K562 (cell line): ENCODE measurements around the gene EEFSEC. TPM values are rescaled to one million over a fixed set of nuclear protein-coding genes. Genes with fewer than 3 reads are reported as not detected.
"Not testable (repeated sequence)": the region's sequence is repeated elsewhere in the genome, so short reads cannot be mapped to it uniquely, and the experiment has no call there.

Experiments
- ATAC-seq: fragments of 200-7000 bp; cut with Tn5 transposase; 3 replicates; pipeline ENCODE4 v1.9.1; 2020; ENCODE audit warnings: moderate library complexity
- BruUV-seq: library from RNA; stranded (reverse); fragments of 400-500 nt; replicated peaks from 2 replicates; lab custom pipeline; 2021; lab: Mats Ljungman, UMichigan
- CTCF ChIA-PET: fragments of 300-600 bp; formaldehyde crosslinking; extraction: SDS; loops from one replicate; lab custom pipeline; 2021; ENCODE audit warnings: low intra/inter-chr PET ratio; lab: Yijun Ruan, JAX
- POLR2A ChIA-PET: fragments of 300-600, 350-650 bp; sonication (Branson Sonifier 250); formaldehyde crosslinking; extraction: SDS; loops from one replicate; lab custom pipeline; 2021; ENCODE audit warnings: antibody characterized with exemption, inconsistent platforms; lab: Yijun Ruan, JAX
- DNase-seq, 4 experiments: peaks; one replicate each; pipeline versions ENCODE4 v3.0.0 to v3.0.0-alpha.2; 2011 to 2018; ENCODE audit warnings: low spot score in 3 of 4, mixed read lengths in 3 of 4; ENCODE audit errors: extremely low read depth in 1 of 4
- FAIRE-seq: peaks from 2 replicates; lab custom pipeline; 2011; peaks lifted over from hg19 to GRCh38; lab: Jason Lieb, UNC
- H2AFZ ChIP-seq: 2 replicates; pipeline ENCODE4 v1.6.0; 2011; ENCODE audit warnings: low read depth, low read length, control low read depth, inconsistent platforms
- H3K27ac ChIP-seq: fragments of 200-600 bp; 3 replicates; pipeline ENCODE4 v1.8.0; 2011; ENCODE audit warnings: low read depth, mild to moderate bottlenecking, control low read depth, inconsistent platforms, low read length, moderate library complexity, mixed read lengths; ENCODE audit errors: extremely low read depth
- H3K27me3 ChIP-seq, 2 experiments: fragments of 300-600 bp in 1 of 2; 2 replicates in 1 of 2; 3 replicates in 1 of 2; pipeline versions ENCODE4 v1.6.0 to v1.8.0; 2011; ENCODE audit warnings: inconsistent platforms in 2 of 2, low read length in 2 of 2, mild to moderate bottlenecking in 1 of 2, mixed read lengths in 1 of 2, moderate library complexity in 1 of 2; ENCODE audit not compliant: control insufficient read depth in 2 of 2, insufficient read depth in 2 of 2
- H3K36me3 ChIP-seq: fragments of 300-600 bp; 3 replicates; pipeline ENCODE4 v1.8.0; 2011; ENCODE audit warnings: mild to moderate bottlenecking, low read length, inconsistent platforms; ENCODE audit not compliant: control insufficient read depth, insufficient read depth
- H3K4me1 ChIP-seq, 2 experiments: fragments of 200-600 bp in 1 of 2; replicated peaks in 1 of 2; 2 replicates in 1 of 2; 3 replicates in 1 of 2; pipeline versions ENCODE4 v1.5.1 to v1.8.0; 2011; ENCODE audit warnings: inconsistent platforms in 2 of 2, low read length in 2 of 2, mild to moderate bottlenecking in 1 of 2, mixed read lengths in 1 of 2, moderate library complexity in 1 of 2; ENCODE audit not compliant: control insufficient read depth in 2 of 2, insufficient read depth in 2 of 2
- H3K4me2 ChIP-seq: 2 replicates; pipeline ENCODE4 v1.6.1; 2011; ENCODE audit warnings: low read length, control low read depth, inconsistent platforms, mixed read lengths; ENCODE audit not compliant: insufficient read depth
- H3K4me3 ChIP-seq: fragments of 200-600 bp; sonication (generic), shearing (Covaris generic); 2 replicates; pipeline ENCODE4 v1.5.1; 2016; ENCODE audit warnings: control low read depth, inconsistent platforms
- H3K79me2 ChIP-seq: fragments of 200-600 bp; 3 replicates; pipeline ENCODE4 v1.8.0; 2011; ENCODE audit warnings: low read length, inconsistent platforms; ENCODE audit not compliant: control insufficient read depth, insufficient read depth
- H3K9ac ChIP-seq, 2 experiments: 2 replicates each; pipeline versions ENCODE4 v1.6.0 to v1.6.1; 2011; ENCODE audit warnings: low read depth in 2 of 2, low read length in 2 of 2, control low read depth in 1 of 2, inconsistent platforms in 1 of 2, mild to moderate bottlenecking in 1 of 2, mixed read lengths in 1 of 2; ENCODE audit not compliant: insufficient read depth in 1 of 2
- H3K9me1 ChIP-seq: one replicate; pipeline ENCODE4 v1.6.0; 2011; ENCODE audit warnings: inconsistent platforms, mild to moderate bottlenecking, low read length, moderate library complexity; ENCODE audit not compliant: control insufficient read depth, insufficient read depth
- H3K9me3 ChIP-seq: replicated peaks from 2 replicates; pipeline ENCODE4 v1.5.1; 2011; ENCODE audit warnings: low read depth, low read length, inconsistent platforms; ENCODE audit not compliant: control insufficient read depth, insufficient read depth
- H4K20me1 ChIP-seq: replicated peaks from 2 replicates; pipeline ENCODE4 v1.6.1; 2011; ENCODE audit warnings: low read length, inconsistent platforms, mixed read lengths; ENCODE audit not compliant: control insufficient read depth, insufficient read depth
- ARID1B ChIP-seq: fragments of 450-650 bp; IDR thresholded peaks from 2 replicates; pipeline ENCODE4 v1.6.1; 2016; ENCODE audit warnings: antibody characterized with exemption, mild to moderate bottlenecking, inconsistent platforms
- C11orf30 ChIP-seq: fragments of 450-650 bp; IDR thresholded peaks from 2 replicates; pipeline ENCODE4 v1.6.1; 2016; ENCODE audit warnings: low read depth, mild to moderate bottlenecking
- CBX2 ChIP-seq: fragments of 200-600 bp; sonication (generic); IDR thresholded peaks from one replicate; pipeline ENCODE4 v1.6.1; 2012; ENCODE audit warnings: mild to moderate bottlenecking, low read length, inconsistent platforms; ENCODE audit not compliant: insufficient read depth, poor library complexity, severe bottlenecking
- CREB3 ChIP-seq: fragments of 450-650 bp; conservative IDR thresholded peaks from 2 replicates; pipeline ENCODE4 v1.6.1; 2016; ENCODE audit warnings: missing genetic modification characterization, low read depth, mild to moderate bottlenecking, missing compliant biosample characterization, moderate library complexity
- HMGXB4 ChIP-seq: sonication (generic); formaldehyde crosslinking; IDR thresholded peaks from 2 replicates; pipeline ENCODE4 v1.8.1; 2023; ENCODE audit warnings: mild to moderate bottlenecking, missing genetic modification reagents
- MTF1 ChIP-seq: fragments of 250-450 bp; sonication (Bioruptor Pico); IDR thresholded peaks from 2 replicates; pipeline ENCODE4 v1.9.0; 2021; ENCODE audit warnings: moderate library complexity, mild to moderate bottlenecking, inconsistent platforms, borderline replicate concordance
- RBM14 ChIP-seq: fragments of 200-400 bp; formaldehyde crosslinking; IDR thresholded peaks from 2 replicates; pipeline ENCODE4 v1.6.1; 2018; ENCODE audit warnings: low read depth, mild to moderate bottlenecking, low read length, moderate library complexity, borderline replicate concordance; ENCODE audit not compliant: insufficient read depth
- RBM34 ChIP-seq: fragments of 200-400 bp; formaldehyde crosslinking; IDR thresholded peaks from 2 replicates; pipeline ENCODE4 v1.6.1; 2018; ENCODE audit warnings: low read length, borderline replicate concordance; ENCODE audit not compliant: insufficient read depth
- RCOR1 ChIP-seq, 2 experiments: IDR thresholded peaks; 2 replicates each; pipeline ENCODE4 v1.6.1; 2012; ENCODE audit warnings: low read depth in 2 of 2, low read length in 2 of 2, borderline replicate concordance in 1 of 2, improper control_type of control experiment in 1 of 2
- ZBTB7A ChIP-seq: IDR thresholded peaks from 2 replicates; pipeline ENCODE4 v1.6.1; 2011; ENCODE audit warnings: low read depth, mild to moderate bottlenecking, low read length, moderate library complexity, borderline replicate concordance; ENCODE audit not compliant: control insufficient read depth
- ZNF551 ChIP-seq: fragments of 250-450 bp; sonication (Bioruptor Pico); IDR thresholded peaks from 2 replicates; pipeline ENCODE4 v1.5.0; 2021; ENCODE audit warnings: mild to moderate bottlenecking, moderate library complexity
- WGBS: fragments of 100-300 bp; shearing (Covaris generic); methylation state at CpG from one replicate; pipeline ENCODE4 v1.1.6; 2016; ENCODE audit warnings: low coverage, mixed read lengths; ENCODE audit not compliant: insufficient coverage; ENCODE audit errors: missing lambda C conversion rate; 5-methylcytosine and 5-hydroxymethylcytosine counted together
- in situ Hi-C: fragments of 300-500 bp; cut with MboI; formaldehyde crosslinking; loops from 4 replicates; pipeline ENCODE4 v1.15.0; 2018; ENCODE audit warnings: inconsistent platforms, mixed read lengths
- intact Hi-C: fragments of 100-400 bp; cut with micrococcal nuclease; formaldehyde crosslinking; loops from 2 replicates; pipeline ENCODE4 v1.14.2; 2022
- polyA plus RNA-seq, 8 experiments: library from polyadenylated mRNA; depleted of rRNA in 4 of 8; stranded (reverse) in 5 of 8; unstranded in 3 of 8; fragments of >200 nt; fragmentation: Nextera tagmentation in 2 of 8; fragmentation: Illumina TruSeq in 1 of 8; extraction: Ambion mirVana in 2 of 8; extraction: Trizol in 1 of 8; gene quantifications; 2 replicates each; pipeline versions ENCODE4 v1.2.1 to v1.2.3, GENCODE V29; 2011 to 2014; ENCODE audit warnings: inconsistent platforms in 1 of 8, missing spikeins in 1 of 8
- total RNA-seq, 7 experiments: library from RNA; depleted of rRNA in 6 of 7; stranded (reverse); fragments of >200 nt in 6 of 7; fragmentation: Illumina TruSeq in 2 of 7; extraction: Trizol in 2 of 7; gene quantifications; 2 replicates each; pipeline versions ENCODE4 v1.2.1 to v1.2.3, GENCODE V29; 2011 to 2021; ENCODE audit warnings: low replicate concordance in 1 of 7

The EEFSEC gene
- total and polyA plus RNA-seq, 9 of the 15 experiments (the other 6 are each of a cell fraction or from before 2014, with no cell fraction given) = 0.35 to 11.8 (median 7.7) TPM

- H3K9me3 ChIP-seq, H3K4me1 ChIP-seq, H2AFZ ChIP-seq, DNase-seq, H3K27ac ChIP-seq, CTCF ChIA-PET, H4K20me1 ChIP-seq, H3K9me1 ChIP-seq, ATAC-seq, intact Hi-C loops, FAIRE-seq, H3K27me3 ChIP-seq, in situ Hi-C loops: not testable (repeated sequence)
- peaks cover 32% of the 10 kb centered on the region; the same call in 2 of the 3 replicates for H3K36me3 ChIP-seq
- peaks cover 21% of the 10 kb centered on the region for H3K79me2 ChIP-seq
- peak overlapping the region in 1 of 2 experiments; percentile 83; a peak in 2 of 4 replicates for H3K9ac ChIP-seq
- peak overlapping the region; percentile 82 for H3K4me3 ChIP-seq
- POLR2A ChIA-PET = interaction anchor here (0.6 to 1.0 kb wide), 4 partner anchors 8 to 341 kb away, joined by 3 to 5 read pairs (median 3); no protein-coding TSS in a partner anchor
- WGBS = 71% methylated on average over 12 of the region's 16 CpGs
- H3K4me2 ChIP-seq = peak overlapping the region; percentile 82
- TSS peak; percentile 55 for BruUV-seq
These were observed 1.1 kb downstream of the EEFSEC start for GRCh38 chr3:128154354-128154753.

- intact Hi-C loops = no loop called here
- CTCF ChIA-PET = no interaction called here
- no peak for ATAC-seq
- BruUV-seq = no TSS peak
- Histone ChIP-seq H3K27ac (no peak overlapping the region), H3K9me1 (no peaks in the 10 kb centered on the region), H2AFZ (no peak overlapping the region), H3K27me3 (no peaks in the 10 kb centered on the region), H3K9ac (no peak overlapping the region), H3K4me3 (no peak overlapping the region), H3K36me3 (peaks cover 32% of the 10 kb centered on the region; the same call in 2 of the 3 replicates), H3K9me3 (no peaks in the 10 kb centered on the region), H3K4me2 (no peak overlapping the region), H3K79me2 (peaks cover 21% of the 10 kb centered on the region), H4K20me1 (no peaks in the 10 kb centered on the region), H3K4me1 (peaks cover 2 to 6% of the 10 kb centered on the region in 2 experiments; a peak in 3 of 5 replicates)
- POLR2A ChIA-PET = no interaction called here
- in situ Hi-C loops = no loop called here
- FAIRE-seq = no peak
- 80% methylated on average over 3 of the region's 3 CpGs for WGBS
- no peak for DNase-seq
- TF ChIP-seq RCOR1 (IDR thresholded peaks at IDR 0.05; ENCODE audit: borderline replicate concordance in 1 of 2, low read depth in 2 of 2, low read length in 2 of 2) (no peak), MTF1 (CRISPR knock-in tag) (no peak), CREB3 (tag) (no peak), RBM34 (no peak), ZBTB7A (no peak), C11orf30 (no peak), ARID1B (no peak), RBM14 (no peak), ZNF551 (CRISPR knock-in tag) (no peak), HMGXB4 (CRISPR knock-in tag) (no peak), CBX2 (no peak)
These were observed 2.5 kb downstream of the EEFSEC start for GRCh38 chr3:128155616-128156360.
